Activated T-helper 17 cell treated with anti-CD3 and anti-CD28 coated beads, Interleukin-2, amount 50 U/mL, for 72 hours (primary cell): Measurements from ENCODE around the gene CENPN. TPM values are rescaled to one million over a fixed set of nuclear protein-coding genes. Genes with fewer than 3 reads are reported as not detected.
A peak's percentile ranks its signal among the peaks of the same experiment; 100 is the strongest.

Experiments used
- ATAC-seq: fragments of 150-1000 bp; cut with Tn5 transposase; replicated peaks from 2 replicates; pipeline ENCODE4 v1.10.0; 2021; ENCODE audit warnings: mild to moderate bottlenecking, moderate library complexity
- H3K27ac Mint-ChIP-seq: one replicate; pipeline ENCODE4 v1.8.0; 2022; ENCODE audit warnings: mixed read lengths
- H3K27me3 Mint-ChIP-seq: one replicate; pipeline ENCODE4 v1.8.0; 2022; ENCODE audit warnings: mixed read lengths
- H3K36me3 Mint-ChIP-seq: one replicate; pipeline ENCODE4 v1.8.0; 2022; ENCODE audit warnings: low read depth, mild to moderate bottlenecking, mixed read lengths
- H3K4me1 Mint-ChIP-seq: one replicate; pipeline ENCODE4 v1.8.0; 2022; ENCODE audit warnings: mixed read lengths
- H3K4me3 Mint-ChIP-seq: one replicate; pipeline ENCODE4 v1.8.0; 2022; ENCODE audit warnings: mild to moderate bottlenecking, mixed read lengths
- H3K9me3 Mint-ChIP-seq: one replicate; pipeline ENCODE4 v1.8.0; 2022; ENCODE audit warnings: mixed read lengths
- total RNA-seq, 2 donors: library from RNA; stranded (reverse); gene quantifications; one replicate each; pipeline ENCODE4 v1.2.3, GENCODE V29; 2022

The CENPN gene
- total RNA-seq, 2 donors from 2014 or later, result 34.1 to 51.0 TPM

DNA sequence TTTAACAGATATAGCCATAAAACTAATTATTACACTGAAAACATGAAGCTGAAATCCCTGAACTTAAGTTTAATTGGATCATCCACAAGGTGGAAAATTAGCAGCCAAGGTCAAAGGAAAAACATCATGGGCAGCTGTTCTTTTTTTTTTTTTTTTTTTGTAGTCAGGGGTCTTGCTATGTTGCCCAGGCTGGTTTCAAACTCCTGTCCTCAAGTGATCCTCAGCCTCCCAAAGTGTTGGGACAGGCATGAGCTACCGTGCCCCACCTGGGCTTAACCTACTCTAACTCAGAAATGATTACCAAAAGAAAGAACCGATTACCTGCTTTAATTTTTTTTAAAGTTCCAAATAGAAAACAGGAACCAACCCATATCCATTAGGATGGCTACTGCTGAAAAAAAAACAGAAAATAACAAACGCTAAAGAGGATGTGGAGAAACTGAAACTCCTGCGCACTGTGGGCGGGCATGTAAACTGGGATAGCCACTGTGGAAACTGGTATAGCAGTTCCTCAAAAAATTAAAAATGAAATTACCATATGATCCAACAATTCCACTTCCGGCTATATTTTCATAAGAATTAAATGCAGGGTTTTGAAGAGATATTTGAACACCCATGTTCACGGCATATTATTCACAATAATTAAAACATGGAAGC is 8.9 kb upstream of the CENPN start:
- Mint-ChIP-seq H3K9me3 (no peaks in the 10 kb centered on the region), H3K27me3 (no peaks in the 10 kb centered on the region), H3K27ac (peak overlapping the region; percentile 89), H3K36me3 (peaks cover 46% of the 10 kb centered on the region), H3K4me1 (peaks cover 26% of the 10 kb centered on the region), H3K4me3 (peak overlapping the region; percentile 87)
- no peak for ATAC-seq

DNA sequence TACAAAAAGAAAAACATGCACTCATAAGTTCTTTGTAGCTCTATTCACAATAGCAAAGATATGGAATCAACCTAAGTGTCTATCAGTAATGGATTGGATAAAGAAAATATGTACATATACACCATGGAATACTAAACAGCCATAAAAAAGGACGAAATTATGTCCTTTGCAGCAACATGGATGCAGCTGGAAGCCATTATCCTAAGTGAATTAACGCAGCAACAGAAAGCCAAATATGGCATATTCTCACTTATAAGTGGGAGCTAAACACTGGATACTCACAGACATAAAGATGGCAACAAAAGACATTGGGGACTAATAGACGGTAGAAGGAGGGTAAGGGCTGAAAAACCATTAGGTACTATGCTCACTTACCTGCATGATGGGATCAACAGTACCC is 6.1 kb upstream of the CENPN start:
- Mint-ChIP-seq H3K4me1 (peaks cover 42% of the 10 kb centered on the region), H3K36me3 (peaks cover 36% of the 10 kb centered on the region), H3K27me3 (no peaks in the 10 kb centered on the region), H3K9me3 (no peaks in the 10 kb centered on the region), H3K27ac (no peak overlapping the region), H3K4me3 (peak overlapping the region; percentile 87)
- no peak for ATAC-seq

DNA sequence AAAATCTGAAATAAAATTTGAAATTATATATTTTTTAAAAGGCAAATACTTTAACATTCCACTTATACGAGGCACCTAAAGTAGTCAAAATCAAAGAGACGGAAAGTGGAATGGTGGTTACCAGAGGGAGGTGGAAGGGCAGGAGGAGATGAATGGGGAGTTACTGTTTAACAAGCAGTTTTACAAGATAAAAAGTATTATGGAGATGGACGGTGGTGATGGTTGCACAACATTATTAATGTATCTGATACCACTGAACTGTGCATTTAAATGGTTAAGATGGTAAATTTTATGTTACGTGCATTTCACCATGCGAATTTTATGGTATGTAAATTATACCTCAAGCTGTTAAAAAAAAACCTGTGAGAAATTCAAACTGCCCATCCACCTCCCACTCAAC is 5.7 kb upstream of the CENPN start:
- Mint-ChIP-seq H3K9me3 (no peaks in the 10 kb centered on the region), H3K27ac (no peak overlapping the region), H3K36me3 (peaks cover 38% of the 10 kb centered on the region), H3K27me3 (no peaks in the 10 kb centered on the region), H3K4me3 (peak overlapping the region; percentile 87), H3K4me1 (peaks cover 42% of the 10 kb centered on the region)
- no peak for ATAC-seq

DNA sequence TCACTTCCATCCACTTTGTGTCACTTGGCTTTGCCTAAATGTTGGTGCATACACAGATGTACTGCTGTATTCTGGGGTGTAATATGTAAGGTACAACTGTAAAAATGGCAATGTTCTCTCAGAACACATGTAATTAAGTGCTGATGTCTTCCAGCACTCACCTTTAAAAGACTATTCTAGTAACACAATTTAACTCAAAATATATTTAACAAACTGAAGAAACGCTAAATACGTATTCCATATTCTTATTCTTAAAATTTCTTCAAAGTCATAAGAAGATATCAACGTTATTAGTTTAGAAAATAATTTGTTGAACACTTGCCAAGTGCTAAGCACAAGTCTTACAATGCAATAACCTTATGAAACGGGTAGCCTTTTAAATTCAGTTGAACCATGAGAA is 4.0 kb upstream of the CENPN start:
- H3K4me1 Mint-ChIP-seq, result peaks cover 42% of the 10 kb centered on the region
- ATAC-seq, result no peak
- peak overlapping the region; percentile 87 for H3K4me3 Mint-ChIP-seq
- no peaks in the 10 kb centered on the region for H3K9me3 Mint-ChIP-seq
- H3K36me3 Mint-ChIP-seq, result peaks cover 43% of the 10 kb centered on the region
- no peaks in the 10 kb centered on the region for H3K27me3 Mint-ChIP-seq
- H3K27ac Mint-ChIP-seq, result peak overlapping the region; percentile 87

- H3K27ac Mint-ChIP-seq, result peak overlapping the region; percentile 87
- peak; percentile 14 for ATAC-seq
- no peaks in the 10 kb centered on the region for H3K27me3 Mint-ChIP-seq
- no peaks in the 10 kb centered on the region for H3K9me3 Mint-ChIP-seq
- H3K4me1 Mint-ChIP-seq, result peaks cover 38% of the 10 kb centered on the region
- H3K36me3 Mint-ChIP-seq, result peaks cover 46% of the 10 kb centered on the region
- peak overlapping the region; percentile 87 for H3K4me3 Mint-ChIP-seq
Measured at GRCh38 chr16:81003610-81004460, 3.2 kb upstream of the CENPN start.

GRCh38 chr16:81004646-81005353 is 2.2 kb upstream of the CENPN start:
- Mint-ChIP-seq H3K36me3 (peaks cover 48% of the 10 kb centered on the region), H3K27ac (peak overlapping the region; percentile 87), H3K4me1 (peaks cover 28% of the 10 kb centered on the region), H3K27me3 (no peaks in the 10 kb centered on the region), H3K4me3 (peak overlapping the region; percentile 87), H3K9me3 (no peaks in the 10 kb centered on the region)
- no peak for ATAC-seq

GRCh38 chr16:81005610-81006161 is 1.3 kb upstream of the CENPN start:
- H3K4me3 Mint-ChIP-seq, result peak overlapping the region; percentile 87
- H3K27me3 Mint-ChIP-seq, result no peaks in the 10 kb centered on the region
- ATAC-seq, result no peak
- H3K36me3 Mint-ChIP-seq, result peaks cover 52% of the 10 kb centered on the region
- H3K4me1 Mint-ChIP-seq, result peaks cover 28% of the 10 kb centered on the region
- H3K9me3 Mint-ChIP-seq, result no peaks in the 10 kb centered on the region
- H3K27ac Mint-ChIP-seq, result peak overlapping the region; percentile 99

- no peaks in the 10 kb centered on the region for H3K27me3 Mint-ChIP-seq
- peaks cover 34% of the 10 kb centered on the region for H3K4me1 Mint-ChIP-seq
- peak overlapping the region; percentile 99 for H3K27ac Mint-ChIP-seq
- peaks cover 59% of the 10 kb centered on the region for H3K36me3 Mint-ChIP-seq
- peak; percentile 41 for ATAC-seq
- H3K9me3 Mint-ChIP-seq, result no peaks in the 10 kb centered on the region
- peak overlapping the region; percentile 87 for H3K4me3 Mint-ChIP-seq
Measured at GRCh38 chr16:81006211-81006812, 702 bp upstream of the CENPN start.

GRCh38 chr16:81008505-81008789 is 1.4 kb downstream of the CENPN start:
- Mint-ChIP-seq H3K9me3 (no peaks in the 10 kb centered on the region), H3K36me3 (peaks cover 79% of the 10 kb centered on the region), H3K27ac (peak overlapping the region; percentile 99), H3K27me3 (no peaks in the 10 kb centered on the region), H3K4me3 (peak overlapping the region; percentile 87), H3K4me1 (peaks cover 21% of the 10 kb centered on the region)
- no peak for ATAC-seq

DNA sequence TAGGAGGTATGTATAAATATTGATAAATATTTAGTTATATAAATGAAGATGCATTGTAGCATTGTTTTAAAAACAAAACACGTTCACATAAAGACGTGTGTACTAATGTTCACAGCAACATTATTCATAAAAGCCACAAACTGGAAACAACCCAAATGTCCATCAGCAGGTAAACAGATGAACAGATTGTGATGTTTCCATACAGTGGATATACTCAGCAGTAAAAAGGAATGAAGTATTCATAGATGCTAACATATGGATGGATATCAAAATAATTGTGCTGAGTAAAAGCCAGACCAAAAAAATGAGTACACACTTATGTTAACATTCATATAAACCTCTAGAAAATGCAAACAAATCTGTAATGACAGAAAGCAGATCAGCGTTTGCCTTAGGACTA is 6.0 kb downstream of the CENPN start:
- ATAC-seq, result no peak
- peaks cover 90% of the 10 kb centered on the region for H3K36me3 Mint-ChIP-seq

DNA sequence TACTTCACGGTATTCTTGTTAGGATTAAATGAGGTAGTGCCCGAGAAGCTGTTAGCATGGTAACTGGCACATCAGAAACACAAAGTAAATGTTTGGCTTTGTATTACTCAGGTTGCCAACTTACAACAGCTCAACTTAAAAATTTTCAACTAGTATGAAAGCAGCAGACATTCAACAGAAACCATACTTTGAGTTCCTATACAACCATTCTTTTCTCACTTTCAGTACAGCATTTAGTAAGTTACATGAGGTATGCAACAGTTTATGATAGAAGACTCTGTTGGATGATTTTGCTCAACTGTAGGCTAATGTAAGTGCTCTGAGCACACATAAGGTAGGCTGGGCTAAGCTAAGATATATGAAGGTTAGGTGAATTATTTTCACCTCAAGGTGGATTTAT is 7.7 kb downstream of the CENPN start:
- Mint-ChIP-seq H3K4me1 (peaks cover 8% of the 10 kb centered on the region), H3K27me3 (no peaks in the 10 kb centered on the region), H3K27ac (peak overlapping the region; percentile 38), H3K36me3 (peaks cover 95% of the 10 kb centered on the region), H3K4me3 (no peak overlapping the region), H3K9me3 (no peaks in the 10 kb centered on the region)
- peak; percentile 74 for ATAC-seq

More for the DNA sequence above, 6.0 kb downstream of the CENPN start:
- Mint-ChIP-seq H3K4me1 (peaks cover 8% of the 10 kb centered on the region), H3K27ac (no peak overlapping the region), H3K27me3 (no peaks in the 10 kb centered on the region), H3K9me3 (no peaks in the 10 kb centered on the region), H3K4me3 (no peak overlapping the region)

- no peaks in the 10 kb centered on the region for H3K9me3 Mint-ChIP-seq
Measured at GRCh38 chr16:81018496-81018895, 11.5 kb downstream of the CENPN start.

DNA sequence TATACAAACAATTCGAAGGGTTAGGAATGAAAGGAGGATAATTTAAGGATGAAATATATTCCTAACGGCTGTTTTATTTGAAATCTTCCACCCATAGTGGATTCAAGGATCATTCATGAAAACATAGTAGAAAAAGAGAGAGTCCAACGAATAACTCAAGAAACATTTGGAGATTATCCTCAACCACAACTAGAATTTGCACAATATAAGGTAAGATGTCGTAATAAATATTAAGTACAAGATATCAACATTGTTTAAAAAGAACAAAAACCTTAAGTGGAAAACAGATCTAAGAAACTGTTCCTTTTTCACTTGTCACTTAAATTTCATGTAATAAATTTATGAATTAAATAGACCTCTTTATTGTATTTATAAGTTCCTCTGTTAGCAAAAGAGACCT is 19.4 kb downstream of the CENPN start:
- Mint-ChIP-seq H3K9me3 (no peaks in the 10 kb centered on the region), H3K4me3 (no peak overlapping the region), H3K4me1 (peaks cover 4% of the 10 kb centered on the region), H3K36me3 (peaks cover 84% of the 10 kb centered on the region), H3K27ac (no peak overlapping the region), H3K27me3 (no peaks in the 10 kb centered on the region)
- ATAC-seq, result no peak

More at GRCh38 chr16:81018496-81018895, 11.5 kb downstream of the CENPN start:
- no peak overlapping the region for H3K27ac Mint-ChIP-seq
- H3K27me3 Mint-ChIP-seq, result no peaks in the 10 kb centered on the region
- peaks cover 100% of the 10 kb centered on the region for H3K36me3 Mint-ChIP-seq
- H3K4me3 Mint-ChIP-seq, result no peak overlapping the region
- ATAC-seq, result no peak
- no peaks in the 10 kb centered on the region for H3K4me1 Mint-ChIP-seq

GRCh38 chr16:81029930-81030604 is 23.1 kb downstream of the CENPN start:
- peak; percentile 92 for ATAC-seq
- Mint-ChIP-seq H3K27ac (peak overlapping the region; percentile 76), H3K27me3 (no peaks in the 10 kb centered on the region), H3K9me3 (no peaks in the 10 kb centered on the region), H3K4me1 (peaks cover 4% of the 10 kb centered on the region), H3K36me3 (peaks cover 52% of the 10 kb centered on the region), H3K4me3 (peak overlapping the region; percentile 50)
